GM23338 (cell line): ENCODE results near the gene GPR143. TPM values are rescaled to one million over a fixed set of nuclear protein-coding genes. Genes with fewer than 3 reads are reported as not detected.

Source experiments
- ATAC-seq: fragments of 200-7000 bp; cut with Tn5 transposase; 3 replicates; pipeline ENCODE4 v1.9.1; 2020
- DNase-seq: peaks from one replicate; pipeline ENCODE4 v3.0.0-alpha.2; 2015; ENCODE audit warnings: low spot score
- H2AFZ ChIP-seq: fragments of 200-600 bp; sonication (generic); 2 replicates; pipeline ENCODE4 v1.8.0; 2016; ENCODE audit warnings: antibody characterized with exemption, mild to moderate bottlenecking, moderate library complexity
- H3F3A ChIP-seq: fragments of 200-600 bp; sonication (generic); replicated peaks from 2 replicates; pipeline ENCODE4 v1.8.0; 2017; ENCODE audit warnings: antibody characterized with exemption, mixed run types, low read depth
- H3K27ac ChIP-seq: fragments of 200-600 bp; sonication (generic); 2 replicates; pipeline ENCODE4 v1.6.1; 2016; ENCODE audit warnings: low read depth
- H3K27me3 ChIP-seq: fragments of 200-600 bp; sonication (generic); 2 replicates; pipeline ENCODE4 v1.8.0; 2016; ENCODE audit warnings: mild to moderate bottlenecking, mixed run types, moderate library complexity; ENCODE audit not compliant: insufficient read depth
- H3K36me3 ChIP-seq: fragments of 200-600 bp; sonication (generic); 2 replicates; pipeline ENCODE4 v1.8.0; 2016; ENCODE audit warnings: mild to moderate bottlenecking; ENCODE audit not compliant: insufficient read depth
- H3K4me1 ChIP-seq: fragments of 200-600 bp; sonication (generic); 2 replicates; pipeline ENCODE4 v1.8.0; 2016; ENCODE audit warnings: mild to moderate bottlenecking, moderate library complexity; ENCODE audit not compliant: insufficient read depth
- H3K4me2 ChIP-seq: fragments of 200-600 bp; sonication (generic); 2 replicates; pipeline ENCODE4 v1.7.1; 2017; ENCODE audit warnings: mixed run types
- H3K4me3 ChIP-seq: fragments of 200-600 bp; sonication (generic); 2 replicates; pipeline ENCODE4 v1.6.1; 2016; ENCODE audit warnings: mixed run types
- H3K79me2 ChIP-seq: fragments of 200-600 bp; sonication (generic); replicated peaks from 2 replicates; pipeline ENCODE4 v1.8.0; 2017; ENCODE audit warnings: mild to moderate bottlenecking; ENCODE audit not compliant: insufficient read depth
- H3K9me2 ChIP-seq: fragments of 200-600 bp; sonication (generic); 2 replicates; pipeline ENCODE4 v1.8.0; 2017; ENCODE audit not compliant: insufficient read depth
- H4K20me1 ChIP-seq: fragments of 200-600 bp; sonication (generic); replicated peaks from 2 replicates; pipeline ENCODE4 v1.8.0; 2017; ENCODE audit warnings: mild to moderate bottlenecking; ENCODE audit not compliant: insufficient read depth
- H3K27ac Mint-ChIP-seq: 2 replicates; pipeline ENCODE4 v1.8.0; 2020; ENCODE audit warnings: inconsistent platforms, mild to moderate bottlenecking, moderate library complexity, mixed read lengths
- H3K27me3 Mint-ChIP-seq: 3 replicates; pipeline ENCODE4 v1.8.0; 2022; ENCODE audit warnings: low read depth, mild to moderate bottlenecking, moderate library complexity, mixed read lengths, inconsistent platforms; ENCODE audit not compliant: insufficient read depth, poor library complexity
- H3K36me3 Mint-ChIP-seq: 3 replicates; pipeline ENCODE4 v1.8.0; 2021; ENCODE audit warnings: low read depth, mild to moderate bottlenecking, inconsistent platforms, moderate library complexity, mixed read lengths
- H3K4me1 Mint-ChIP-seq: 3 replicates; pipeline ENCODE4 v1.8.0; 2020; ENCODE audit warnings: mild to moderate bottlenecking, inconsistent platforms, mixed read lengths
- H3K4me3 Mint-ChIP-seq: 3 replicates; pipeline ENCODE4 v1.8.0; 2021; ENCODE audit warnings: moderate library complexity, mild to moderate bottlenecking, inconsistent platforms, mixed read lengths
- H3K9me3 Mint-ChIP-seq: 3 replicates; pipeline ENCODE4 v1.8.0; 2020; ENCODE audit warnings: moderate library complexity, mild to moderate bottlenecking, inconsistent platforms, mixed read lengths
- CREB1 ChIP-seq: fragments of 250-450 bp; sonication (Bioruptor Pico); IDR thresholded peaks from 2 replicates; pipeline ENCODE4 v1.5.0; 2020; ENCODE audit warnings: low read depth, mild to moderate bottlenecking, moderate library complexity
- CTCF ChIP-seq, 2 experiments: fragments of 200-600 bp in 1 of 2; sonication (generic) in 1 of 2; conservative IDR thresholded peaks; 2 replicates each; pipeline versions ENCODE4 v1.5.1 to v1.6.1; 2016 to 2017; ENCODE audit warnings: antibody characterized with exemption in 2 of 2, low read depth in 2 of 2, mild to moderate bottlenecking in 2 of 2, moderate library complexity in 1 of 2
- ETS1 ChIP-seq: IDR thresholded peaks from 2 replicates; pipeline ENCODE4 v1.6.1; 2016; ENCODE audit warnings: antibody characterized with exemption
- EZH2 ChIP-seq: fragments of 200-600 bp; sonication (generic); IDR thresholded peaks from one replicate; pipeline ENCODE4 v1.8.0; 2017; ENCODE audit warnings: antibody characterized with exemption, mild to moderate bottlenecking, low read depth; ENCODE audit not compliant: unreplicated experiment
- EZH2phosphoT487 ChIP-seq: fragments of 200-600 bp; sonication (generic); IDR thresholded peaks from one replicate; pipeline ENCODE4 v1.8.1; 2018; ENCODE audit warnings: antibody characterized with exemption; ENCODE audit not compliant: unreplicated experiment
- JUNB ChIP-seq: IDR thresholded peaks from one replicate; pipeline ENCODE4 v1.6.1; 2016; ENCODE audit warnings: antibody characterized with exemption; ENCODE audit not compliant: unreplicated experiment
- NANOG ChIP-seq: IDR thresholded peaks from 2 replicates; pipeline ENCODE4 v1.6.1; 2016; ENCODE audit warnings: antibody characterized with exemption, borderline replicate concordance
- REST ChIP-seq: IDR thresholded peaks from one replicate; pipeline ENCODE4 v1.6.1; 2018; ENCODE audit warnings: antibody characterized with exemption; ENCODE audit not compliant: unreplicated experiment
- STAT1 ChIP-seq: IDR thresholded peaks from one replicate; pipeline ENCODE4 v1.6.1; 2016; ENCODE audit warnings: antibody characterized with exemption; ENCODE audit not compliant: unreplicated experiment
- ZNF114 ChIP-seq: fragments of 250-450 bp; sonication (Bioruptor Pico); IDR thresholded peaks from 2 replicates; pipeline ENCODE4 v1.5.0; 2020; ENCODE audit warnings: mild to moderate bottlenecking, moderate library complexity
- ZNF331 ChIP-seq: fragments of 250-450 bp; sonication (Bioruptor Pico); IDR thresholded peaks from 2 replicates; pipeline ENCODE4 v1.5.0; 2020; ENCODE audit warnings: low read depth, mild to moderate bottlenecking, moderate library complexity
- polyA plus RNA-seq: library from polyadenylated mRNA; unstranded; fragments of >200 nt; fragmentation: Nextera tagmentation; extraction: Ambion mirVana; gene quantifications from 2 replicates; pipeline ENCODE4 v1.2.1, GENCODE V29; 2016
- total RNA-seq: library from RNA; depleted of rRNA; stranded (reverse); fragments of >200 nt; shearing (Covaris generic); gene quantifications from 2 replicates; pipeline ENCODE4 v1.2.3, GENCODE V29; 2014

GPR143 gene
- total and polyA plus RNA-seq, 2 experiments from 2014 or later = 7.4 to 13.0 TPM

- TF ChIP-seq CTCF (conservative IDR thresholded peaks at IDR 0.05; ENCODE audit: low read depth in 2 of 2) = no peak
- no peak for TF ChIP-seq EZH2phosphoT487
- no peak for TF ChIP-seq ZNF331 (CRISPR knock-in tag)
- TF ChIP-seq EZH2 = no peak
- TF ChIP-seq CREB1 = no peak
- TF ChIP-seq STAT1 = no peak
- no peak for TF ChIP-seq JUNB
Observed at GRCh38 chrX:9765072-9765736, 443 bp downstream of the GPR143 start (continued).

- no peaks in the 10 kb centered on the region; the same call in 2 of the 3 replicates for H3K9me3 Mint-ChIP-seq
- peaks cover 4% of the 10 kb centered on the region; the same call in 2 of the 3 replicates for H3K4me1 Mint-ChIP-seq
- H3K79me2 ChIP-seq = 0 out of 2 replicates have a peak, but pooled peaks cover 5% of the 10 kb centered on the region
- DNase-seq (no peak), ATAC-seq (no peak)
- peaks cover 4% of the 10 kb centered on the region for H3K27me3 Mint-ChIP-seq
- no peak overlapping the region for H3K4me3 Mint-ChIP-seq
- H3K9me2 ChIP-seq = no peaks in the 10 kb centered on the region
- no peak overlapping the region for H3K4me3 ChIP-seq
- H3F3A ChIP-seq = no peaks in the 10 kb centered on the region
- TF ChIP-seq ZNF114 (no peak), EZH2phosphoT487 (no peak), CREB1 (no peak), NANOG (no peak), CTCF (conservative IDR thresholded peaks at IDR 0.05; ENCODE audit: low read depth in 2 of 2) (no peak), ZNF331 (CRISPR knock-in tag) (no peak), REST (no peak), ETS1 (no peak), EZH2 (no peak)
- H3K4me2 ChIP-seq = no peak overlapping the region
- no peaks in the 10 kb centered on the region for H3K4me1 ChIP-seq
- no peak overlapping the region for H3K27ac ChIP-seq
- H3K27ac Mint-ChIP-seq = no peak overlapping the region
- H3K36me3 ChIP-seq = no peaks in the 10 kb centered on the region
- H4K20me1 ChIP-seq = no peaks in the 10 kb centered on the region
- H2AFZ ChIP-seq = no peak overlapping the region
- peaks cover 6% of the 10 kb centered on the region for H3K36me3 Mint-ChIP-seq
- no peaks in the 10 kb centered on the region for H3K27me3 ChIP-seq
Observed at GRCh38 chrX:9759337-9759736, 6.3 kb downstream of the GPR143 start.
